Activated CD8-positive, alpha-beta memory T cell treated with anti-CD3 and anti-CD28 coated beads for 1 hour (primary cell): ENCODE results near the gene STIMATE.

Source experiments
- DNase-seq, 2 donors: peaks; one replicate each; pipeline ENCODE4 v3.0.0-alpha.2; 2020; ENCODE audit warnings: low read depth in 1 of 2; ENCODE audit errors: extremely low read depth in 1 of 2

STIMATE gene

GRCh38 chr3:52793702-52794611 is 103.4 kb downstream of the STIMATE start:
- no peak for DNase-seq

- no peak for DNase-seq
Measured at GRCh38 chr3:52792961-52793695, 104.2 kb downstream of the STIMATE start.

GRCh38 chr3:52792413-52792812 is 104.9 kb downstream of the STIMATE start:
- no peak for DNase-seq

GRCh38 chr3:52791928-52792327 is 105.4 kb downstream of the STIMATE start:
- no peak for DNase-seq

GRCh38 chr3:52791366-52791765 is 106.0 kb downstream of the STIMATE start:
- no peak for DNase-seq

GRCh38 chr3:52790741-52791140 is 106.6 kb downstream of the STIMATE start:
- DNase-seq, result no peak

- DNase-seq, result no peak
Measured at GRCh38 chr3:52790337-52790736, 107.0 kb downstream of the STIMATE start.

- DNase-seq, result no peak
Measured at GRCh38 chr3:52789746-52790040, 107.7 kb downstream of the STIMATE start.

- no peak for DNase-seq
Measured at GRCh38 chr3:52788890-52789745, 108.2 kb downstream of the STIMATE start.

GRCh38 chr3:52787672-52788625 is 109.4 kb downstream of the STIMATE start:
- DNase-seq, result no peak

GRCh38 chr3:52787246-52787645 is 110.1 kb downstream of the STIMATE start:
- DNase-seq, result no peak
